IMR-90 (cell line): ENCODE data around the gene TPCN1. TPM values are rescaled to one million over a fixed set of nuclear protein-coding genes. Genes with fewer than 3 reads are reported as not detected.

Experiments
- ATAC-seq: fragments of 200-7000 bp; cut with Tn5 transposase; 2 replicates; pipeline ENCODE4 v1.9.1; 2020; ENCODE audit warnings: low read depth, mild to moderate bottlenecking, moderate library complexity
- BruUV-seq: library from RNA; stranded (reverse); fragments of 400-500 nt; replicated peaks from 2 replicates; lab custom pipeline; 2021; lab: Mats Ljungman, UMichigan
- CTCF ChIA-PET: fragments of 300-600 bp; formaldehyde crosslinking; extraction: SDS; loops from one replicate; lab custom pipeline; 2021; ENCODE audit warnings: antibody characterized with exemption; lab: Yijun Ruan, JAX
- POLR2A ChIA-PET: fragments of 300-600 bp; sonication (Branson Sonifier 250); formaldehyde crosslinking; loops from one replicate; lab custom pipeline; 2022; ENCODE audit warnings: antibody characterized with exemption; ENCODE audit not compliant: unreplicated experiment; lab: Charles Lee
- DNase-seq: peaks from one replicate; pipeline ENCODE4 v3.0.0; 2013
- H2AFZ ChIP-seq: replicated peaks from 2 replicates; pipeline ENCODE3; 2013; ENCODE audit warnings: low read length, mild to moderate bottlenecking; ENCODE audit not compliant: poor library complexity
- H2AK5ac ChIP-seq: 2 replicates; pipeline ENCODE4 v1.6.1; 2013; ENCODE audit warnings: low read depth, low read length, inconsistent platforms
- H2AK9ac ChIP-seq: replicated peaks from 2 replicates; pipeline ENCODE3; 2013; ENCODE audit warnings: mild to moderate bottlenecking, low read depth, low read length, moderate library complexity; ENCODE audit not compliant: poor library complexity
- H2BK120ac ChIP-seq: 2 replicates; pipeline ENCODE4 v1.6.1; 2013; ENCODE audit warnings: low read depth, low read length, inconsistent platforms
- H2BK15ac ChIP-seq: 3 replicates; pipeline ENCODE4 v1.6.1; 2013; ENCODE audit warnings: low read depth, low read length, inconsistent platforms
- H2BK20ac ChIP-seq: 2 replicates; pipeline ENCODE4 v1.6.1; 2013; ENCODE audit warnings: low read depth, mild to moderate bottlenecking, inconsistent platforms, low read length, moderate library complexity
- H2BK5ac ChIP-seq: 2 replicates; pipeline ENCODE4 v1.6.1; 2013; ENCODE audit warnings: mild to moderate bottlenecking, low read depth, low read length, inconsistent platforms; ENCODE audit not compliant: poor library complexity, severe bottlenecking
- H3K14ac ChIP-seq: replicated peaks from 2 replicates; pipeline ENCODE4 v1.6.1; 2013; ENCODE audit warnings: low read depth, low read length, inconsistent platforms
- H3K18ac ChIP-seq: 2 replicates; pipeline ENCODE4 v1.6.1; 2013; ENCODE audit warnings: low read depth, low read length, control low read depth
- H3K23ac ChIP-seq: 2 replicates; pipeline ENCODE4 v1.6.1; 2013; ENCODE audit warnings: low read depth, low read length, inconsistent platforms
- H3K27ac ChIP-seq: 2 replicates; pipeline ENCODE4 v1.5.1; 2013; ENCODE audit warnings: mild to moderate bottlenecking, control low read depth, low read length; ENCODE audit not compliant: insufficient read depth
- H3K27me3 ChIP-seq: 2 replicates; pipeline ENCODE4 v1.6.1; 2013; ENCODE audit warnings: low read length; ENCODE audit not compliant: control insufficient read depth, insufficient read depth
- H3K36me3 ChIP-seq: 2 replicates; pipeline ENCODE4 v1.6.1; 2013; ENCODE audit warnings: low read length, mixed read lengths; ENCODE audit not compliant: control insufficient read depth, insufficient read depth
- H3K4ac ChIP-seq: 2 replicates; pipeline ENCODE4 v1.6.1; 2013; ENCODE audit warnings: low read depth, low read length, inconsistent platforms
- H3K4me1 ChIP-seq: 2 replicates; pipeline ENCODE4 v1.6.1; 2013; ENCODE audit warnings: low read length, mixed read lengths; ENCODE audit not compliant: control insufficient read depth, insufficient read depth
- H3K4me2 ChIP-seq: 2 replicates; pipeline ENCODE4 v1.6.1; 2013; ENCODE audit warnings: low read depth, mild to moderate bottlenecking, control low read depth, low read length, moderate library complexity
- H3K4me3 ChIP-seq: 2 replicates; pipeline ENCODE4 v1.5.1; 2013; ENCODE audit warnings: low read depth, mild to moderate bottlenecking, control low read depth, low read length, moderate library complexity; ENCODE audit not compliant: insufficient read depth
- H3K56ac ChIP-seq: 2 replicates; pipeline ENCODE4 v1.6.1; 2013; ENCODE audit warnings: low read length, inconsistent platforms; ENCODE audit not compliant: insufficient read depth; ENCODE audit errors: extremely low read depth
- H3K79me1 ChIP-seq, 2 experiments: 2 replicates each; pipeline ENCODE4 v1.6.1; 2013; ENCODE audit warnings: low read length in 2 of 2, inconsistent platforms in 1 of 2, low read depth in 1 of 2
- H3K9ac ChIP-seq: 2 replicates; pipeline ENCODE4 v1.6.1; 2013; ENCODE audit warnings: low read depth, low read length, control low read depth
- H3K9me1 ChIP-seq: 2 replicates; pipeline ENCODE4 v1.6.1; 2013; ENCODE audit warnings: low read length, inconsistent platforms; ENCODE audit not compliant: insufficient read depth
- H3K9me3 ChIP-seq: 2 replicates; pipeline ENCODE4 v1.6.1; 2013; ENCODE audit warnings: low read length; ENCODE audit not compliant: control insufficient read depth, insufficient read depth
- H4K20me1 ChIP-seq: 2 replicates; pipeline ENCODE4 v1.6.1; 2013; ENCODE audit warnings: low read length, inconsistent platforms; ENCODE audit not compliant: insufficient read depth
- H4K5ac ChIP-seq: 2 replicates; pipeline ENCODE4 v1.6.1; 2013; ENCODE audit warnings: mild to moderate bottlenecking, low read depth, low read length, control low read depth
- H4K8ac ChIP-seq, 2 experiments: 2 replicates each; pipeline ENCODE4 v1.6.1; 2013; ENCODE audit warnings: low read depth in 2 of 2, low read length in 2 of 2, control low read depth in 1 of 2, inconsistent platforms in 1 of 2
- H4K91ac ChIP-seq: 2 replicates; pipeline ENCODE4 v1.6.1; 2013; ENCODE audit warnings: low read depth, low read length, inconsistent platforms; ENCODE audit not compliant: insufficient read depth
- CHD1 ChIP-seq: IDR thresholded peaks from 2 replicates; pipeline ENCODE4 v1.6.1; 2012; ENCODE audit warnings: low read depth, low read length, improper control_type of control experiment
- ELK1 ChIP-seq: fragments of 150-350 bp; IDR thresholded peaks from 2 replicates; pipeline ENCODE4 v1.6.1; 2016; ENCODE audit warnings: low read depth, mild to moderate bottlenecking, low read length, moderate library complexity, borderline replicate concordance
- MAFK ChIP-seq: IDR thresholded peaks from 2 replicates; pipeline ENCODE4 v1.6.1; 2012; ENCODE audit warnings: low read depth, low read length, improper control_type of control experiment
- MAZ ChIP-seq: IDR thresholded peaks from 2 replicates; pipeline ENCODE4 v1.6.1; 2012; ENCODE audit warnings: low read depth, mild to moderate bottlenecking, low read length, improper control_type of control experiment, moderate library complexity, borderline replicate concordance
- MXI1 ChIP-seq: IDR thresholded peaks from 2 replicates; pipeline ENCODE4 v1.6.1; 2012; ENCODE audit warnings: low read depth, mild to moderate bottlenecking, low read length, moderate library complexity, borderline replicate concordance
- POLR2A ChIP-seq: IDR thresholded peaks from 2 replicates; pipeline ENCODE4 v1.6.1; 2012; ENCODE audit warnings: mild to moderate bottlenecking, low read depth, low read length
- RCOR1 ChIP-seq: IDR thresholded peaks from 2 replicates; pipeline ENCODE4 v1.6.1; 2012; ENCODE audit warnings: mild to moderate bottlenecking, low read length, improper control_type of control experiment; ENCODE audit not compliant: insufficient replicate concordance
- USF2 ChIP-seq: fragments of 150-350 bp; IDR thresholded peaks from 2 replicates; pipeline ENCODE4 v1.6.1; 2017; ENCODE audit warnings: mild to moderate bottlenecking, antibody characterized with exemption, low read length, low read depth
- WGBS, 2 experiments: methylation state at CpG; one replicate each; pipeline versions ENCODE4 v1.1.5 to v1.1.7; 2013; ENCODE audit warnings: missing lambda C conversion rate in 2 of 2; ENCODE audit not compliant: insufficient read length in 1 of 2; ENCODE audit errors: extremely low coverage in 2 of 2; 5-methylcytosine and 5-hydroxymethylcytosine counted together
- dilution Hi-C: fragments of 300-500 bp; cut with HindIII; formaldehyde crosslinking; loops from one replicate; pipeline ENCODE4 v1.14.3; 2018; ENCODE audit warnings: low sequenced_read_pairs; ENCODE audit not compliant: unreplicated experiment
- in situ Hi-C: fragments of 300-500 bp; cut with MboI; formaldehyde crosslinking; loops from 3 replicates; pipeline ENCODE4 v1.14.3; 2019; ENCODE audit warnings: low sequenced_read_pairs, inconsistent platforms, mixed read lengths
- intact Hi-C: fragments of 100-400 bp; cut with micrococcal nuclease; formaldehyde crosslinking; loops from 2 replicates; pipeline ENCODE4 v1.10.0; 2022
- polyA plus RNA-seq, 3 experiments: library from polyadenylated mRNA; depleted of rRNA; stranded (reverse); fragments of >200 nt; gene quantifications; 2 replicates each; pipeline ENCODE4 v1.2.3, GENCODE V29; 2012; ENCODE audit warnings: low replicate concordance in 1 of 3
- total RNA-seq: library from RNA; depleted of rRNA; stranded (reverse); fragments of >200 nt; gene quantifications from 2 replicates; pipeline ENCODE4 v1.2.3, GENCODE V29; 2012

The TPCN1 gene
- total and polyA plus RNA-seq, 2 of the 4 experiments (the other 2 are of a cell fraction): 2.0 to 13.2 TPM

- TF ChIP-seq MAFK (no peak), RCOR1 (no peak), POLR2A (no peak), ELK1 (no peak), MAZ (no peak), MXI1 (no peak), CHD1 (no peak), USF2 (no peak)
- POLR2A ChIA-PET: no interaction called here
- no peak overlapping the region for H3K4me3 ChIP-seq
- no peak overlapping the region for H3K23ac ChIP-seq
- peak overlapping the region; percentile 24 for H2BK15ac ChIP-seq
- peak overlapping the region; percentile 33; the same call in 1 of the 2 replicates for H3K18ac ChIP-seq
- ATAC-seq (no peak), DNase-seq (no peak)
- peak overlapping the region; percentile 84 for H2BK20ac ChIP-seq
- H3K4ac ChIP-seq: peak overlapping the region; percentile 88
- H3K27me3 ChIP-seq: no peaks in the 10 kb centered on the region
- peak overlapping the region; percentile 60 to 71 for H4K8ac ChIP-seq
- 0 out of 2 replicates have a peak overlapping the region, but pooled peaks have one; percentile 27 for H3K4me2 ChIP-seq
- H4K20me1 ChIP-seq: peaks cover 7% of the 10 kb centered on the region
- H2AK9ac ChIP-seq: peak overlapping the region; percentile 48
- dilution Hi-C loops (no loop called here), intact Hi-C loops (no loop called here), in situ Hi-C loops (no loop called here)
- CTCF ChIA-PET: no interaction called here
- H3K4me1 ChIP-seq: peaks cover 27% of the 10 kb centered on the region
- 68% methylated on average over 4 of the region's 11 CpGs; no CpG with 5 or more reads in 1 of the 2 experiments for WGBS, 2 experiments
- H2AFZ ChIP-seq: peak overlapping the region; percentile 45
- peak overlapping the region; percentile 68 for H3K27ac ChIP-seq
- H3K9me3 ChIP-seq: no peaks in the 10 kb centered on the region
- H3K79me1 ChIP-seq: peaks cover 0 to 32% of the 10 kb centered on the region in 2 experiments; a peak in 2 of 4 replicates
- no peak overlapping the region for H3K9ac ChIP-seq
- H4K5ac ChIP-seq: peak overlapping the region; percentile 45; the same call in 1 of the 2 replicates
- no TSS peak for BruUV-seq
- no peak overlapping the region for H3K56ac ChIP-seq
- H2AK5ac ChIP-seq: peak overlapping the region; percentile 87
- peak overlapping the region; percentile 86 for H2BK120ac ChIP-seq
- peaks cover 29% of the 10 kb centered on the region for H3K9me1 ChIP-seq
- H2BK5ac ChIP-seq: peak overlapping the region; percentile 87
- no peaks in the 10 kb centered on the region; the same call in 1 of the 2 replicates for H3K36me3 ChIP-seq
- peak overlapping the region; percentile 10 for H3K14ac ChIP-seq
- H4K91ac ChIP-seq: peak overlapping the region; percentile 42
Observed at GRCh38 chr12:113242026-113242418, 20.8 kb downstream of the TPCN1 start.
